BE2C (cell line): Measurements from ENCODE around the gene PCDH15.

Experiments used
- DNase-seq: peaks from one replicate; pipeline ENCODE4 v3.0.0-alpha.2; 2020
- H3K27me3 ChIP-seq: fragments of 250-450 bp; sonication (Bioruptor Pico); 2 replicates; pipeline ENCODE4 v1.5.1; 2020; ENCODE audit warnings: mild to moderate bottlenecking
- H3K36me3 ChIP-seq: fragments of 250-450 bp; sonication (Bioruptor Pico); 2 replicates; pipeline ENCODE4 v1.5.1; 2020; ENCODE audit warnings: mild to moderate bottlenecking
- H3K4me1 ChIP-seq: fragments of 250-450 bp; sonication (Bioruptor Pico); 2 replicates; pipeline ENCODE4 v1.5.1; 2020
- H3K4me3 ChIP-seq: 2 replicates; pipeline ENCODE4 v1.5.1; 2011; ENCODE audit warnings: low read depth, low read length
- H3K9me3 ChIP-seq: fragments of 250-450 bp; sonication (Bioruptor Pico); 2 replicates; pipeline ENCODE4 v1.5.1; 2020
- CTCF ChIP-seq: IDR thresholded peaks from 2 replicates; pipeline ENCODE4 v1.5.1; 2012; ENCODE audit warnings: mild to moderate bottlenecking, low read depth, low read length

Gene PCDH15

GRCh38 chr10:54660397-54660796 is 140.6 kb downstream of the PCDH15 start:
- Histone ChIP-seq H3K27me3 (no peaks in the 10 kb centered on the region), H3K9me3 (no peaks in the 10 kb centered on the region), H3K36me3 (no peaks in the 10 kb centered on the region), H3K4me1 (no peaks in the 10 kb centered on the region), H3K4me3 (no peak overlapping the region)
- no peak for DNase-seq
- no peak for TF ChIP-seq CTCF

GRCh38 chr10:54656643-54657042 is 144.4 kb downstream of the PCDH15 start:
- Histone ChIP-seq H3K4me1 (no peaks in the 10 kb centered on the region), H3K36me3 (no peaks in the 10 kb centered on the region), H3K9me3 (no peaks in the 10 kb centered on the region), H3K27me3 (no peaks in the 10 kb centered on the region), H3K4me3 (no peak overlapping the region)
- TF ChIP-seq CTCF, result no peak
- DNase-seq, result no peak

- H3K36me3 ChIP-seq, result no peaks in the 10 kb centered on the region
- H3K9me3 ChIP-seq, result no peaks in the 10 kb centered on the region
- DNase-seq, result no peak
- no peaks in the 10 kb centered on the region for H3K27me3 ChIP-seq
- H3K4me1 ChIP-seq, result no peaks in the 10 kb centered on the region
- no peak overlapping the region for H3K4me3 ChIP-seq
- no peak for TF ChIP-seq CTCF
Measured at GRCh38 chr10:54653518-54653917, 147.5 kb downstream of the PCDH15 start.

GRCh38 chr10:54650547-54650946 is 150.5 kb downstream of the PCDH15 start:
- DNase-seq, result no peak
- Histone ChIP-seq H3K36me3 (no peaks in the 10 kb centered on the region), H3K9me3 (no peaks in the 10 kb centered on the region), H3K27me3 (no peaks in the 10 kb centered on the region), H3K4me1 (no peaks in the 10 kb centered on the region), H3K4me3 (no peak overlapping the region)
- TF ChIP-seq CTCF, result no peak

GRCh38 chr10:54622017-54622416 is 179.0 kb downstream of the PCDH15 start:
- Histone ChIP-seq H3K4me1 (no peaks in the 10 kb centered on the region), H3K36me3 (no peaks in the 10 kb centered on the region), H3K27me3 (no peaks in the 10 kb centered on the region), H3K9me3 (no peaks in the 10 kb centered on the region), H3K4me3 (no peak overlapping the region)
- no peak for DNase-seq
- TF ChIP-seq CTCF, result no peak

GRCh38 chr10:54620352-54620751 is 180.7 kb downstream of the PCDH15 start:
- Histone ChIP-seq H3K9me3 (no peaks in the 10 kb centered on the region), H3K4me3 (no peak overlapping the region), H3K27me3 (no peaks in the 10 kb centered on the region), H3K4me1 (no peaks in the 10 kb centered on the region), H3K36me3 (no peaks in the 10 kb centered on the region)
- no peak for TF ChIP-seq CTCF
- no peak for DNase-seq
